ENCODE data around the gene FGF1. TPM values are rescaled to one million over a fixed set of nuclear protein-coding genes. Genes with fewer than 3 reads are reported as not detected.
A peak's percentile ranks its signal among the peaks of the same experiment; 100 is the strongest.

FGF1 gene
- total RNA-seq, 1 donor from 2014 or later: 0.85 TPM

- DNase-seq: no peak
Measured at GRCh38 chr5:142696379-142696778, 10.5 kb upstream of the FGF1 start.

GRCh38 chr5:142694092-142694856, 8.4 kb upstream of the FGF1 start:
- no peak for DNase-seq

- DNase-seq: no peak
Measured at GRCh38 chr5:142692321-142692894, 6.5 kb upstream of the FGF1 start.

GRCh38 chr5:142690667-142691066, 4.8 kb upstream of the FGF1 start:
- no peak for DNase-seq

GRCh38 chr5:142689081-142689480, 3.2 kb upstream of the FGF1 start:
- DNase-seq: no peak

GRCh38 chr5:142688281-142688989, 2.5 kb upstream of the FGF1 start:
- no peak for DNase-seq

- no peak for DNase-seq
Measured at GRCh38 chr5:142686968-142687367, 1.1 kb upstream of the FGF1 start.

GRCh38 chr5:142686210-142686734, 382 bp upstream of the FGF1 start:
- DNase-seq: no peak

- DNase-seq: peak; percentile 52
Measured at GRCh38 chr5:142684508-142685041, 1.3 kb downstream of the FGF1 start.

- DNase-seq: no peak
Measured at GRCh38 chr5:142683881-142684505, 1.9 kb downstream of the FGF1 start.

- no peak for DNase-seq
Measured at GRCh38 chr5:142683116-142683515, 2.8 kb downstream of the FGF1 start.

- DNase-seq: peak; percentile 43
Measured at GRCh38 chr5:142680605-142681259, 5.2 kb downstream of the FGF1 start.

- no peak for DNase-seq
Measured at GRCh38 chr5:142679744-142680143, 6.1 kb downstream of the FGF1 start.

- DNase-seq: no peak
Measured at GRCh38 chr5:142678529-142678928, 7.4 kb downstream of the FGF1 start.

- DNase-seq: no peak
Measured at GRCh38 chr5:142677198-142677597, 8.7 kb downstream of the FGF1 start.

GRCh38 chr5:142676318-142676717, 9.6 kb downstream of the FGF1 start:
- no peak for DNase-seq

- peak; percentile 77 for DNase-seq
Measured at GRCh38 chr5:142674531-142675469, 11.1 kb downstream of the FGF1 start.

GRCh38 chr5:142671801-142672200, 14.1 kb downstream of the FGF1 start:
- no peak for DNase-seq

- DNase-seq: no peak
Measured at GRCh38 chr5:142671266-142671665, 14.6 kb downstream of the FGF1 start.

- DNase-seq: no peak
Measured at GRCh38 chr5:142670804-142671203, 15.1 kb downstream of the FGF1 start.

- DNase-seq: no peak
Measured at GRCh38 chr5:142669477-142669876, 16.4 kb downstream of the FGF1 start.
